Measurements from ENCODE around the gene XPR1. TPM values are rescaled to one million over a fixed set of nuclear protein-coding genes. Genes with fewer than 3 reads are reported as not detected.
"Not testable (repeated sequence)": the region's sequence is repeated elsewhere in the genome, so short reads cannot be mapped to it uniquely, and the experiment has no call there.

Gene XPR1
- total RNA-seq, 1 experiment from 2014 or later = 16.8 TPM

DNA sequence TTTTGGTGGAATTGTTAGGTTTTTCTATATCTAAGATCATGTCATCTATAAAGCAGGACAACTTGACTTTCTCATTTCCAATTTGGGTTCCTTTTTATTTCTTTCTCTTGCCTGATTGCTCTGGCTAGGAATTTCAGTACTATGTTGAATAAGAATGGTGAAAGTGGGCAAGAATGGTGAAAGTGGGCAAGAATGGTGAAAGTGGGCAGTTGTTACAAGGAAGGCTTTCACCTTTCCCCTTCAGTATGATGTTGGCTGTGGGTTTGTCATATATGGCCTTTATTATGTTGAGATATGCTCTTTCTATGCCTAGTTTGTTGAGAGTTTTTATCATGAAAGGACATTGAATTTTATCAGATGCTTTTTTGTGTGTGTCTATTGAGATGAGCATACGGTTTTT lies 64.5 kb downstream of the XPR1 start:
- H3K4me1 ChIP-seq (replicated peaks; ENCODE audit: insufficient read depth) = peaks cover 3% of the 10 kb centered on the region; the same call in 1 of the 2 replicates
- no peaks in the 10 kb centered on the region for H4K20me1 ChIP-seq (ENCODE audit: insufficient read depth)
- POLR2A ChIA-PET (ENCODE audit: unreplicated experiment) = no interaction called here
- DNase-seq = no peak
- H3F3A ChIP-seq (ENCODE audit: insufficient read depth, low read depth) = no peaks in the 10 kb centered on the region
- H3K9me3 ChIP-seq (ENCODE audit: insufficient read depth, low read depth) = 0 out of 2 replicates have a peak, but pooled peaks cover 8% of the 10 kb centered on the region
- no peak overlapping the region for H3K4me3 ChIP-seq
- H3K36me3 ChIP-seq (ENCODE audit: low read depth) = no peaks in the 10 kb centered on the region
- H3K27ac ChIP-seq = no peak overlapping the region
- intact Hi-C loops (cut with micrococcal nuclease; ENCODE audit: unreplicated experiment) = no loop called here
- CTCF ChIA-PET = no interaction called here
- H3K27me3 ChIP-seq (ENCODE audit: insufficient read depth, low read depth) = no peaks in the 10 kb centered on the region
- no peak overlapping the region for H3K4me2 ChIP-seq
- no peaks in the 10 kb centered on the region for H3K79me2 ChIP-seq (ENCODE audit: low read depth)
- no peak overlapping the region for H2AFZ ChIP-seq
- no peaks in the 10 kb centered on the region for H3K9me2 ChIP-seq (ENCODE audit: insufficient read depth)
- BruUV-seq (replicated peaks) = no TSS peak
- TF ChIP-seq, protein P1, sequence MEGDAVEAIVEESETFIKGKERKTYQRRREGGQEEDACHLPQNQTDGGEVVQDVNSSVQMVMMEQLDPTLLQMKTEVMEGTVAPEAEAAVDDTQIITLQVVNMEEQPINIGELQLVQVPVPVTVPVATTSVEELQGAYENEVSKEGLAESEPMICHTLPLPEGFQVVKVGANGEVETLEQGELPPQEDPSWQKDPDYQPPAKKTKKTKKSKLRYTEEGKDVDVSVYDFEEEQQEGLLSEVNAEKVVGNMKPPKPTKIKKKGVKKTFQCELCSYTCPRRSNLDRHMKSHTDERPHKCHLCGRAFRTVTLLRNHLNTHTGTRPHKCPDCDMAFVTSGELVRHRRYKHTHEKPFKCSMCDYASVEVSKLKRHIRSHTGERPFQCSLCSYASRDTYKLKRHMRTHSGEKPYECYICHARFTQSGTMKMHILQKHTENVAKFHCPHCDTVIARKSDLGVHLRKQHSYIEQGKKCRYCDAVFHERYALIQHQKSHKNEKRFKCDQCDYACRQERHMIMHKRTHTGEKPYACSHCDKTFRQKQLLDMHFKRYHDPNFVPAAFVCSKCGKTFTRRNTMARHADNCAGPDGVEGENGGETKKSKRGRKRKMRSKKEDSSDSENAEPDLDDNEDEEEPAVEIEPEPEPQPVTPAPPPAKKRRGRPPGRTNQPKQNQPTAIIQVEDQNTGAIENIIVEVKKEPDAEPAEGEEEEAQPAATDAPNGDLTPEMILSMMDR (conservative IDR thresholded peaks at IDR 0.05) = no peak
- no peak for TF ChIP-seq EZH2 (IDR thresholded peaks at IDR 0.05; ENCODE audit: low read depth)

- no peaks in the 10 kb centered on the region for H3K4me1 ChIP-seq (replicated peaks; ENCODE audit: insufficient read depth)
- no peaks in the 10 kb centered on the region for H3F3A ChIP-seq (ENCODE audit: insufficient read depth, low read depth)
- H3K79me2 ChIP-seq (ENCODE audit: low read depth) = no peaks in the 10 kb centered on the region
- TF ChIP-seq, protein P1 (conservative IDR thresholded peaks at IDR 0.05) = no peak
- TF ChIP-seq EZH2 (IDR thresholded peaks at IDR 0.05; ENCODE audit: low read depth) = no peak
- no peaks in the 10 kb centered on the region for H4K20me1 ChIP-seq (ENCODE audit: insufficient read depth)
- ChIA-PET CTCF (no interaction called here), POLR2A (ENCODE audit: unreplicated experiment) (no interaction called here)
- H3K9me3 ChIP-seq (ENCODE audit: insufficient read depth, low read depth) = 0 out of 2 replicates have a peak, but pooled peaks cover 8% of the 10 kb centered on the region
- no peak overlapping the region for H3K4me2 ChIP-seq
- no peak overlapping the region for H3K27ac ChIP-seq
- H3K36me3 ChIP-seq (ENCODE audit: low read depth) = no peaks in the 10 kb centered on the region
- DNase-seq = no peak
- no TSS peak for BruUV-seq (replicated peaks)
- H3K4me3 ChIP-seq = no peak overlapping the region
- intact Hi-C loops (cut with micrococcal nuclease; ENCODE audit: unreplicated experiment) = no loop called here
- H3K9me2 ChIP-seq (ENCODE audit: insufficient read depth) = no peaks in the 10 kb centered on the region
- H2AFZ ChIP-seq = no peak overlapping the region
- no peaks in the 10 kb centered on the region for H3K27me3 ChIP-seq (ENCODE audit: insufficient read depth, low read depth)
Measured at GRCh38 chr1:180698580-180698979, 66.8 kb downstream of the XPR1 start.

GRCh38 chr1:180702376-180702775 lies 70.6 kb downstream of the XPR1 start:
- intact Hi-C loops (cut with micrococcal nuclease; ENCODE audit: unreplicated experiment); DNase-seq; H3K4me1 ChIP-seq (replicated peaks; ENCODE audit: insufficient read depth); BruUV-seq (replicated peaks); H3K4me3 ChIP-seq; H3K27me3 ChIP-seq (ENCODE audit: insufficient read depth, low read depth); POLR2A ChIA-PET (ENCODE audit: unreplicated experiment); H3K9me3 ChIP-seq (ENCODE audit: insufficient read depth, low read depth); H3K36me3 ChIP-seq (ENCODE audit: low read depth); H4K20me1 ChIP-seq (ENCODE audit: insufficient read depth); CTCF ChIA-PET; H2AFZ ChIP-seq; H3K79me2 ChIP-seq (ENCODE audit: low read depth); H3K9me2 ChIP-seq (ENCODE audit: insufficient read depth); H3K27ac ChIP-seq; H3K4me2 ChIP-seq; H3F3A ChIP-seq (ENCODE audit: insufficient read depth, low read depth): not testable (repeated sequence)

GRCh38 chr1:180710746-180711145 lies 78.9 kb downstream of the XPR1 start:
- H3F3A ChIP-seq (ENCODE audit: insufficient read depth, low read depth); H3K27me3 ChIP-seq (ENCODE audit: insufficient read depth, low read depth); CTCF ChIA-PET; DNase-seq; POLR2A ChIA-PET (ENCODE audit: unreplicated experiment); BruUV-seq (replicated peaks); H3K9me2 ChIP-seq (ENCODE audit: insufficient read depth); H2AFZ ChIP-seq; H3K9me3 ChIP-seq (ENCODE audit: insufficient read depth, low read depth); H3K27ac ChIP-seq; H3K79me2 ChIP-seq (ENCODE audit: low read depth); H4K20me1 ChIP-seq (ENCODE audit: insufficient read depth); H3K36me3 ChIP-seq (ENCODE audit: low read depth); H3K4me3 ChIP-seq; H3K4me1 ChIP-seq (replicated peaks; ENCODE audit: insufficient read depth); H3K4me2 ChIP-seq; intact Hi-C loops (cut with micrococcal nuclease; ENCODE audit: unreplicated experiment): not testable (repeated sequence)

- H2AFZ ChIP-seq; H3K27me3 ChIP-seq (ENCODE audit: insufficient read depth, low read depth); H3F3A ChIP-seq (ENCODE audit: insufficient read depth, low read depth); H3K36me3 ChIP-seq (ENCODE audit: low read depth); CTCF ChIA-PET; H3K27ac ChIP-seq; POLR2A ChIA-PET (ENCODE audit: unreplicated experiment); H3K4me1 ChIP-seq (replicated peaks; ENCODE audit: insufficient read depth); H3K79me2 ChIP-seq (ENCODE audit: low read depth); BruUV-seq (replicated peaks); H4K20me1 ChIP-seq (ENCODE audit: insufficient read depth); H3K9me2 ChIP-seq (ENCODE audit: insufficient read depth); DNase-seq; H3K4me3 ChIP-seq; H3K9me3 ChIP-seq (ENCODE audit: insufficient read depth, low read depth); H3K4me2 ChIP-seq; intact Hi-C loops (cut with micrococcal nuclease; ENCODE audit: unreplicated experiment): not testable (repeated sequence)
Measured at GRCh38 chr1:180711260-180711659, 79.4 kb downstream of the XPR1 start.

Data from PC-9 (cell line).